SK-N-SH (cell line): ENCODE measurements around the gene DNAJC25. TPM values are rescaled to one million over a fixed set of nuclear protein-coding genes. Genes with fewer than 3 reads are reported as not detected.
"Not testable (repeated sequence)": the region's sequence is repeated elsewhere in the genome, so short reads cannot be mapped to it uniquely, and the experiment has no call there.

Source experiments
- CTCF ChIA-PET: fragments of 300-600, 350-600 bp; formaldehyde crosslinking; extraction: SDS; loops from one replicate; lab custom pipeline; 2021; lab: Yijun Ruan, JAX
- POLR2A ChIA-PET: fragments of 350-600 bp; sonication (Branson Sonifier 250); formaldehyde crosslinking; extraction: SDS; loops from one replicate; lab custom pipeline; 2020; ENCODE audit warnings: antibody characterized with exemption, inconsistent platforms; lab: Yijun Ruan, JAX
- DNase-seq: peaks from one replicate; pipeline ENCODE4 v3.0.0; 2012
- H2AFZ ChIP-seq: fragments of 200-600 bp; sonication (generic); 2 replicates; pipeline ENCODE4 v1.8.1; 2016; ENCODE audit warnings: antibody characterized with exemption, mild to moderate bottlenecking, low read depth
- H3F3A ChIP-seq: fragments of 200-600 bp; sonication (generic); replicated peaks from 2 replicates; pipeline ENCODE3; 2016; ENCODE audit warnings: antibody characterized with exemption, mild to moderate bottlenecking; ENCODE audit not compliant: insufficient read depth
- H3K27ac ChIP-seq, 2 experiments: fragments of 200-500 bp in 1 of 2; fragments of 200-600 bp in 1 of 2; sonication (Bioruptor generic) in 1 of 2; sonication (generic), shearing (Covaris generic) in 1 of 2; 2 replicates each; pipeline versions ENCODE4 v1.5.1 to v1.6.1; 2014 to 2016; ENCODE audit warnings: low read depth in 2 of 2, inconsistent platforms in 1 of 2, low read length in 1 of 2, mild to moderate bottlenecking in 1 of 2, mixed read lengths in 1 of 2
- H3K27me3 ChIP-seq: fragments of 200-600 bp; sonication (generic), shearing (Covaris generic); 2 replicates; pipeline ENCODE4 v1.6.1; 2016; ENCODE audit warnings: mixed run types; ENCODE audit not compliant: insufficient read depth
- H3K36me3 ChIP-seq, 2 experiments: fragments of 200-500 bp in 1 of 2; fragments of 200-600 bp in 1 of 2; sonication (Bioruptor generic) in 1 of 2; sonication (generic) in 1 of 2; replicated peaks in 1 of 2; 2 replicates each; pipeline versions ENCODE3 to v1.5.1; 2014 to 2016; ENCODE audit warnings: low read length in 1 of 2, mild to moderate bottlenecking in 1 of 2; ENCODE audit not compliant: insufficient read depth in 2 of 2, control insufficient read depth in 1 of 2
- H3K4me1 ChIP-seq, 2 experiments: fragments of 200-500 bp in 1 of 2; fragments of 200-600 bp in 1 of 2; sonication (Bioruptor generic) in 1 of 2; sonication (generic), shearing (Covaris generic) in 1 of 2; 2 replicates each; pipeline versions ENCODE4 v1.5.1 to v1.6.1; 2014 to 2016; ENCODE audit warnings: low read depth in 1 of 2, low read length in 1 of 2, mixed run types in 1 of 2; ENCODE audit not compliant: insufficient read depth in 2 of 2, control insufficient read depth in 1 of 2
- H3K4me2 ChIP-seq: fragments of 200-600 bp; sonication (generic), shearing (Covaris generic); 2 replicates; pipeline ENCODE4 v1.6.1; 2017; ENCODE audit warnings: mixed run types
- H3K4me3 ChIP-seq, 2 experiments: fragments of 200-500 bp in 1 of 2; fragments of 200-600 bp in 1 of 2; sonication (Bioruptor generic) in 1 of 2; sonication (generic), shearing (Covaris generic) in 1 of 2; 2 replicates each; pipeline versions ENCODE4 v1.5.1 to v1.8.1; 2014 to 2016; ENCODE audit warnings: low read depth in 2 of 2, inconsistent platforms in 1 of 2, low read length in 1 of 2, mild to moderate bottlenecking in 1 of 2, mixed read lengths in 1 of 2, moderate library complexity in 1 of 2
- H3K79me2 ChIP-seq: fragments of 200-600 bp; sonication (generic); 2 replicates; pipeline ENCODE4 v1.8.1; 2017; ENCODE audit warnings: mild to moderate bottlenecking; ENCODE audit not compliant: insufficient read depth
- H3K9ac ChIP-seq: fragments of 200-600 bp; sonication (generic); 2 replicates; pipeline ENCODE4 v1.6.1; 2017; ENCODE audit warnings: mixed run types
- H3K9me2 ChIP-seq: fragments of 200-600 bp; sonication (generic); 2 replicates; pipeline ENCODE4 v1.6.1; 2017; ENCODE audit warnings: mixed run types
- H3K9me3 ChIP-seq: fragments of 200-600 bp; sonication (generic); 2 replicates; pipeline ENCODE4 v1.6.1; 2017; ENCODE audit warnings: mixed run types, mild to moderate bottlenecking, moderate library complexity
- H4K20me1 ChIP-seq: fragments of 200-600 bp; sonication (generic); 2 replicates; pipeline ENCODE4 v1.6.1; 2017; ENCODE audit warnings: mild to moderate bottlenecking, mixed run types; ENCODE audit not compliant: insufficient read depth
- CTCF ChIP-seq: fragments of 200-600 bp; sonication (generic); IDR thresholded peaks from 2 replicates; pipeline ENCODE4 v1.6.1; 2017; ENCODE audit warnings: antibody characterized with exemption, mild to moderate bottlenecking, moderate library complexity
- FOXM1 ChIP-seq: IDR thresholded peaks from 2 replicates; pipeline ENCODE4 v1.4.0; 2012; ENCODE audit warnings: low read depth, mild to moderate bottlenecking
- PBX3 ChIP-seq: IDR thresholded peaks from 2 replicates; pipeline ENCODE4; 2012
- RAD21 ChIP-seq: IDR thresholded peaks from 2 replicates; pipeline ENCODE4 v1.6.1; 2012; ENCODE audit warnings: mild to moderate bottlenecking, low read length
- SMC3 ChIP-seq: IDR thresholded peaks from 2 replicates; pipeline ENCODE4 v1.6.1; 2012; ENCODE audit warnings: low read depth, low read length, improper control_type of control experiment
- USF1 ChIP-seq: IDR thresholded peaks from 2 replicates; pipeline ENCODE4 v1.4.0; 2012; ENCODE audit warnings: low read depth, borderline replicate concordance
- WGBS: methylation state at CpG from one replicate; pipeline ENCODE4 v1.1.6; 2017; ENCODE audit warnings: low lambda C conversion rate; 5-methylcytosine and 5-hydroxymethylcytosine counted together
- polyA plus RNA-seq, 3 experiments: library from polyadenylated mRNA; depleted of rRNA; stranded (reverse); fragments of >200 nt; gene quantifications; 2 replicates each; pipeline ENCODE4 v1.2.3, GENCODE V29; 2012

The DNAJC25 gene
- polyA plus RNA-seq, 1 of the 3 experiments (the other 2 are of a cell fraction), result 3.3 TPM

GRCh38 chr9:111615928-111616327 lies 15.2 kb upstream of the DNAJC25 start:
- Histone ChIP-seq H3F3A (no peaks in the 10 kb centered on the region), H3K9ac (no peak overlapping the region), H3K4me2 (no peak overlapping the region), H4K20me1 (no peaks in the 10 kb centered on the region), H2AFZ (no peak overlapping the region), H3K79me2 (no peaks in the 10 kb centered on the region), H3K9me3 (no peaks in the 10 kb centered on the region), H3K9me2 (no peaks in the 10 kb centered on the region), H3K4me1 (no peaks in the 10 kb centered on the region)
- ChIA-PET POLR2A (no interaction called here), CTCF (interaction anchor here (1.0 kb wide), 1 partner anchor 18 kb away, joined by 3 read pairs; no protein-coding TSS in a partner anchor)
- 49% methylated on average over 3 of the region's 3 CpGs for WGBS
- TF ChIP-seq USF1 (no peak), PBX3 (peak; percentile 31; the same call in 1 of the 2 replicates)
- TF ChIP-seq, all 33 proteins: peak for 1
- H3K36me3 ChIP-seq, result no peaks in the 10 kb centered on the region
- no peaks in the 10 kb centered on the region for H3K27me3 ChIP-seq
- no peak overlapping the region for H3K27ac ChIP-seq
- H3K4me3 ChIP-seq, result no peak overlapping the region
- no peak for DNase-seq

- H3K27ac ChIP-seq, POLR2A ChIA-PET, H3K27me3 ChIP-seq, H3K4me3 ChIP-seq, H3K79me2 ChIP-seq, H3K9me3 ChIP-seq, CTCF ChIA-PET, H3K4me1 ChIP-seq, H3F3A ChIP-seq, H3K9me2 ChIP-seq, H3K9ac ChIP-seq, H4K20me1 ChIP-seq, DNase-seq, H2AFZ ChIP-seq, H3K4me2 ChIP-seq, H3K36me3 ChIP-seq: not testable (repeated sequence)
- no CpG with 5 or more reads among the region's 29 CpGs for WGBS
Observed at GRCh38 chr9:111617349-111617748, 13.8 kb upstream of the DNAJC25 start.

- ChIA-PET CTCF (interaction anchor here (0.6 to 4.4 kb wide), 17 partner anchors 9 to 322 kb away, joined by 3 to 44 read pairs (median 4); partner anchors contain the start of genes DNAJC25, PTGR1 and ZNF483), POLR2A (no interaction called here)
- no peak overlapping the region for H3K4me2 ChIP-seq
- 21% methylated on average over 2 of the region's 2 CpGs for WGBS
- peak overlapping the region in 1 of 2 experiments; percentile 42; a peak in 1 of 4 replicates for H3K4me3 ChIP-seq
- DNase-seq, result peak; percentile 64
- TF ChIP-seq RAD21 (peak; percentile 77), CTCF (peak; percentile 81), FOXM1 (no peak), SMC3 (peak; percentile 80)
- H2AFZ ChIP-seq, result no peak overlapping the region
- H4K20me1 ChIP-seq, result no peaks in the 10 kb centered on the region
- H3K36me3 ChIP-seq, result no peaks in the 10 kb centered on the region
- H3K27ac ChIP-seq, result no peak overlapping the region
- H3K4me1 ChIP-seq, result no peaks in the 10 kb centered on the region
- no peaks in the 10 kb centered on the region for H3K9me3 ChIP-seq
- H3K9me2 ChIP-seq, result no peaks in the 10 kb centered on the region
- H3K9ac ChIP-seq, result no peak overlapping the region
- no peaks in the 10 kb centered on the region for H3K79me2 ChIP-seq
- no peaks in the 10 kb centered on the region for H3K27me3 ChIP-seq
- no peaks in the 10 kb centered on the region for H3F3A ChIP-seq
Observed at GRCh38 chr9:111621895-111622480, 9.1 kb upstream of the DNAJC25 start.
